Stromal cell of bone marrow (primary cell): ENCODE measurements around the gene RERGL.
"Not testable (repeated sequence)": the region's sequence is repeated elsewhere in the genome, so short reads cannot be mapped to it uniquely, and the experiment has no call there.

Experiments used
- DNase-seq: peaks from one replicate; pipeline ENCODE4 v3.0.0-alpha.2; 2012; ENCODE audit warnings: low read depth

RERGL gene, protein sequence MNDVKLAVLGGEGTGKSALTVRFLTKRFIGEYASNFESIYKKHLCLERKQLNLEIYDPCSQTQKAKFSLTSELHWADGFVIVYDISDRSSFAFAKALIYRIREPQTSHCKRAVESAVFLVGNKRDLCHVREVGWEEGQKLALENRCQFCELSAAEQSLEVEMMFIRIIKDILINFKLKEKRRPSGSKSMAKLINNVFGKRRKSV

DNA sequence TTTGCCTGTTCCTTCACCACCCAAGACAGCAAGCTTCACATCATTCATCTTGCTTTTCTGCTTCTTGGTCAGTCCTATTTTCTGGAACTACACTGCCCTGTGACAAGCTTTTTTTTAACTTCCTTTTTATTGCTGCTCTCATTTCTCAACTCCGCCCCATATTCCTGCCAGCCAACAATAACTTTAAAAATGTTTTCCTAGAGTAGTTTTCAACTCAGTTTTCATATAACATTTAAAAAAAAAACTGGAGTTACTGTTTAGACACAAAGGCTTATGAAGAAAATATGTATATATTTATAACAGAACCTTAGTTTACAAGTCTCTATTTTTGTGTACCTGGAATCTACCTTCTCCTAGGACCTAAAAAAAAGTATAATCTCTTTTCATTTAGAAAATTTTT, at the start of gene RERGL:
Gene RERGL (minus strand): TSS at position 101 of the 400 bp plus-strand sequence. CDS start 53 bp downstream, at position 48.
- no peak for DNase-seq

DNA sequence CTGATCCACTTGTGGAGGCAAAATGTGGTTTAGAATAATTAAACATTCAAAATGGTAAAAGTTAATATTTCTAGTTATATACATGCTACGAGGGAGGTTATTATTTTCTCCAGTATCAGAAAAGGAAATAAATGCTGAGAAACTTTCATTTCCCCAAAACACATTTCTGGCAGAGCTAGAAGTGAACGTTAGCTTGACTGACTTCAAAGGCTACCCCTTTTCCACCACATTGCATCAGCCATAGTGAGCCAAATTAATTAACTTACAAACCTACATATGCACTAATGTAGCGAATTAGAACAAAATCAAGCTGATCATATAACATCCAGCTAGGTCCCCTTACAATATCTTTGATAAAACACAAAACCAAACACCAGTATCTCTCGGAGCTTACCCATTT, 49.3 kb upstream of the RERGL start:
- no peak for DNase-seq

DNA sequence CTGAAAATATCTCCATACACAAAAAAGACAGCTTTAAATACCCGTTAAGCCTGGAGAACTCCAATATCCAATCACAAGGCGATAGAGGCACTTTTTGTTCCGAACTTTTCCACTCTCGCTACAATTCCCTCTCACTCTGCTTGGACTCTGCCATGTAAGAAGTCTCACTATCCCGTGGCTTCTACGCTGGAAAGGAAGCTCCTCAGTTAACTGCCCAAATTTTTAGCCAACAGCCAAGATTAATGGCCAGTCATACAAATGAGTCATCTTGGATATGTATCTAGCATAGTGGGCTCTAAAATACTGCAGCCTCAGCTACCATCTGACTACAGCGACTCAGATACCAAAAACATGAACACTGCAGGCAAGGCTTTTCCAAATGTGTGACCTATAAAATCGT, 45.5 kb upstream of the RERGL start:
- peak; percentile 70 for DNase-seq

DNA sequence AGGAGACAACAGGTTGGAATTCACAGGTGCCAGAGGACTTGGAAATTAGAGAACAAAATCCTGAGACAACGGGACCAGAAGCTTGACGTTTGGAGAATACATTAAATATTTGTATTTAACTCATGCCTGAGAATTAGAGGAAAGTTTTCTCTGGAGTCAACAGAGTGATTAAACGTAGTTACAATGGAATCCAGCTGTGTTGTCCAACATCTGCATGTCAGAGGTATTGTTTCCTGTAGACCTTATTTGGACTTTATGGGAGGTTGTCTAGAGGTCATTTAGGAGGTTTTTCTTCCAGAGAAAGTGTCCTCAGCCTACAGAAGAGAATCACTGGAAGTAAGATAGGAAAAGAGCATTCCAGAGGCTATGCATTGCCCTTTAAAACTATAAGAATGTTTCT, 45.1 kb upstream of the RERGL start:
- DNase-seq: no peak

DNA sequence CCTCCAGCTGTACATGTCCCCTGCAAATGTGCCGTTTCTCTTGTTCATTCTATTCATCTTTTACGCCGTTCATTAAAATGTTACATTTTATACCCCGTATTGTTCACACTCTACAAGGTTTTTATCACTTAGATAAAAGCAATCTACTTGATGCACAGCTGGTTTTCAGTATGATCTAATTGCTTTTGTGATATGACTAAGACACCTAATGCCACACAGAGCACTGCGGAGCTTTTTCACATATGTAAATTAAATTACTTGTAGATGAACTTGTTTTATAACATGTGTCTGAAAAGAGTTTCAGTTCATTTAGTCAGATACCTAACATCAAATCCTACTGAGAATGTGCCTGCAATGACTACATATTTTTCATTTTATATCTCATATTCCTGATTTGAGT, 40.9 kb upstream of the RERGL start:
- DNase-seq: no peak

DNA sequence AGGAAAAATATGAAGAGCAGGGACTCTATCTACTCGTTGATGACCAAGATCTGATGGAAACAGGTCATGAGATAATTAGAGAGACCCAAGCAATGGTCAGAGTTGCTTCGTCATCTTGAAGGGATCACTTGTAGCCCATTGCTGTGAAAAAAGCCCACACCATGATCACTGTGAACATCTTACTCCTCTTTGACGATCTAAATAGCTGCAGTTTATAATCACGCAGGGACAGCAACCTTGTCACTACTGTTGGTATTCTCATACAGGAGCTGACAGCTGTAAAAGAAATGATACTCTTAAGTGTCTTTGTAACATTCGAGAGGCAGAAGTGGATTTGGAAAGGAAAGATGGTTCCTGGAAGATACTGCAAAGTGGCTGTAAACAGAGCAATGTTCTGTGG, 33.7 kb upstream of the RERGL start:
- DNase-seq: no peak

DNA sequence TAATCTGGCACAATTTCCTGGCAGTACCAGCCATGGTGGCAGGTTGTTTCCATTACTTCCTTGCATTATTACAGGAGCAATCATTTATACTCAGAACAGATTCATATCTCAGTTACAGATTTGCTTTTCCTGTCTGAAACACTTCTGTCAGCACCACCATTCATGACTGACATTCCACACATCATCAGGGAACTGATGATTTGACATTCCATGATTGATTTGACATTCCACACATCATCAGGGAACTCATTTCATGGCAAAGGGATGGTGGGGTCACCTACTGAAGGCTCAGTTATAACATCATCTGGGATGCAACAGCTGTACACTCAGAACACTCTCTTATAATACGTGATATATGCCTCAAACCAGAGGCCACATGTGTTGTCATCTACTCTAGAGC, 30.9 kb upstream of the RERGL start:
- no peak for DNase-seq

DNA sequence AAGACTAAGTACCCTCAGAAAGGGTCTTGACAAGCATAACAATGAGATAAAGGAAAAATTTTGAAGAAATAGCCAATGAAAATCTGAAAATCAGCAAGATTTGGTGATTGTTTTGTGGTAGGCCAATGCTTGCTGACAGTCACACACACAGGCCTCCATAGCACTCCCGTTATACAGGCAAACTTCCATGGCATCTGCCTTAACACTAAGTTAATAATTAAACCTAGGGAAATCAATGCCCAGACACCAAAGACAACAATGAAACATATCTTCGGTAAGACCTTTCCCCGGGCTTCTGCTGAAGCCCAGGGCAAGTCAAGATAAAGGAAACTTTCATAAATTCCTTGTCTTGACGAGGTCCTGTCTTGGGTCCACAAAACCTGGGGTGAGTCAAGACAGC, 18.6 kb upstream of the RERGL start:
- no peak for DNase-seq

DNA sequence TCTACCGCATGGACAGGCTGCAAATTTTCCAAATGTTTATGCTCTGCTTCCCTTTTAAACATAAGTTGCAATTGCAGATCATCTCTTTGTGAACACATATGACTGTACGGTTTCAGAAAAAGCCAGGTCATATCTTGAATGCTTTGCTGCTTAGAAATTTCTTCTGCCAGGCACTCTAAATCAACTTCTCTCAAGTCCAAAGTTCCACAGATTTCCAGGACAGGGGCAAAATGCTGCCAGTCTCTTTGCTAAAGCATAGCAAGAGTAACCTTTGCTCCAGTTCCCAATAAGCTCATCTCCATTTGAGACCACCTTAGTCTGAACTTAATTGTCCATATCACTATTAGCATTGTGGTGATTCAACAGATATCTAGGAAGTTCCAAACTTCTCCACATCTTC, 13.6 kb upstream of the RERGL start:
- no peak for DNase-seq

DNA sequence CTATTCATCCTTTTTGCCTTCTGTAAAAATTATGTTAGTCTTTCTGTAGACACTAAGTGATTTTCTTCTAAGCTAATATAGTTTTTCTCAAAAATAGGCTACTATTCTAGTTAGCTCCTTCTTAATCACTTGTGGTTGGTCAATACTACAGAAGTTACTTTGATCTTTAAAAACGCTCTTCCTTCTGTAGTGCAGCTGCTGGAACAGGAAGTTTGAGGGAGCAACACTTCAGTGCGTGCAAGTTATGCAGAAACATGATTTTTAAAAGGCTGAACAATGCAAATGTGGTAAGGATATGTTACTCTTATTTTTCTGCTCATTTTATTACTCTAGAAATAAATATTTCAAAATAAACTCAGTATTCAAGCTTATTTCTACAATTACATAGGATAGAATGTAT, 11.1 kb upstream of the RERGL start:
- no peak for DNase-seq

DNA sequence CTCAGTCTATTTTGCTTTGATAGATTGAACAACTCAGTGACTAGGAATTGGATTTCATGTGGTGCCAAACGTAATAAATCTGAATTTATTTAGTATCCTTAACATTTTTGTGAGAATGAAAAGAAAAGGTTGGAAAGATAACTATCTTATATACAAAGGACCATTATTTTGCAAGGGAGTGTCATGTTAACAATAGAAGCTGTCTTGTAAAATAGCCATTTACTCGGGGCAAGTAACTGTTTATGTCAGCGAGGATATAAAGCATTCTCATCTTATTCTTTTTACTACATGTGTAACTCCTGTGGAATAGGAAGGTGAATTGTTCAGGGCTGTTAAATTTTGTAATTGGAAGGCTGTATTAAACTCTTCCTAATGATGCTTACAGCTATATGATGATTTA, 5.9 kb downstream of the RERGL start:
- no peak for DNase-seq

DNA sequence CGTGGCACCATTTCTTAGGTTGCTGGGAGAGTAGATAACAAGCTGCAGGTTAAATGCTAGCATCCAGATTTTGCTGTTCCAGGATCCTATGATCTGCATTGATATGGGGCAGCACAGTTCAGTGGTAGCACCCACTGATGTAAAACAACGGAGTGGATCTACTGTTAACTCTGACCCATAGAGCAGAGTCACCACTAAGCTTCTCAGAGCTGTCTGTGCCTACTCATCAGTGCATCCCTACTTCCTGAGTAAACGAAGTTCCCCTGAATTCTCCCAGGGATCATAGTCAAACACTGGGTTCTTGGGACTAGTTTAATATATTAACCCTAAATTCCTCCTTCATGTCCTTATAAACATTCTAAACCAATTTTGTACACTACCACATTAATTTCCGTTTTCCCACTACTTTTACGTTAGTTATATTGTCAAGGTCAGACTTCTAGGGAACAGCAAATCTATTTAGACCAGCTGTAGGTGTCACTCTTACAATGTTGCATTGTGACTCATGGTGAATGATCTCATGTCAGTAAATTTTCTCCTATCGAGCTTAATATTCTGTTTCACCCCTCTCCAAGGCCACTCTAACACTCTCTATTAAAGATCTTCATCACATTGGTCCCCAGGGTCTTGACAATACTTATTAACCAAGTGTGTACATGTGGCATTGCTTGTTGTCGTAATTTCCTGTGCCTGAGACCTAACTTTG, 10.3 kb downstream of the RERGL start:
- no peak for DNase-seq

DNA sequence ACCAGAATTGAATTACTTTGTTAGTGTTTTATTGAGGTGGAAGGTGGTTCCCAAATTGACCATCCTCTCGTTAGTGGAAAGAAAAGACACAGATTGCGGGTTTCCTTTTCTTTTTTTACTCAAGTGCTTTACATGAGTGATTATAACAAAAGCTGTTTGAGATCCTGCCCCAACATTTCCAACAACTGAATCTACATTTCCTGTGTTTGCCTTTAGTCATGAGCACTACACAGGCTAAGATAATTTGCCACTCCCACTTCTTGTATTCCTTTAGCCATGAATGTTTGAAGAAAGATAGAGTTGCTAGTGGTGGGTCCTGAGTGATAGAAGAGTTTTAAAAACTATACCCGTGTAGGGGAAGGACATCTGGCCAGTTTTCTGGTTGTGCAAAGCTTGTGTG, 16.0 kb downstream of the RERGL start:
- no peak for DNase-seq

DNA sequence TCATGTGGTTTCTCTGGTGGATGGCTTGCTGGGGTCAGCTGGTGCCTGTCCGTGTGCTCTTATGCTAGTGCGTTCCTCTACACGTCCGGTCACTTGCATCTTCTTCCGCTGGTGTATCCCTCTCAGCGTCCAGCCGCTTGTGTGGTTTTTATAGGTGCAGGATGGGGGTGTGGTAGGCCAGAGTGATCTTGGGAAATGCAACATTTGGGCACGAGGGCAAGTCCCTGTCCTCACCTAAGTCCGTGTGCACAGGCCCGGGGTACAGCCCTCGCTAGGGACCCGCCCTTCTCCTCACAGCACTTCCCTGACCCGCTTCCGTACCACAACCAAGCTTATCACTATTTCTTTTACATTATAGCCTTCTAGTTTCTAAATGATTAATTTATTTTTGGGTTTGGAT, 17.3 kb downstream of the RERGL start:
- DNase-seq: no peak

DNA sequence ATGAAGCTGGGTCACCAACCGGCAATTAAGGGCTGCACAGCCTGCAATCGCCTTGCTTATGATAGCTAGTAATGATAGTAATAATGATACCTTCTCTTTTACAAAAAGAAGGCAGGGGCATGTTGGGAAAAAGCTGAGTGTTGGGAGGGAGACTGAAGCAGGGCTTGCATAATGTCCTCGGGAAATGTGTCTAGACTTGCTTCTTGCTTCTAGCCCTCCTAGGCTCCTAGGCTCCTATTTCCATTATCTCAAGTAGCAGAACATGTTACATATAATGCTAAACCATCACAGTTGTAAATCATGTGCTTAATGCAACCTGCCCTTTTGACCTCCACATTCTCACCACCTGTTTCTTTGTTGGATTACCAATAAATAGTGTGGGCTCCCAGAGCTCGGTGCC, 18.7 kb downstream of the RERGL start:
- no peak for DNase-seq

DNA sequence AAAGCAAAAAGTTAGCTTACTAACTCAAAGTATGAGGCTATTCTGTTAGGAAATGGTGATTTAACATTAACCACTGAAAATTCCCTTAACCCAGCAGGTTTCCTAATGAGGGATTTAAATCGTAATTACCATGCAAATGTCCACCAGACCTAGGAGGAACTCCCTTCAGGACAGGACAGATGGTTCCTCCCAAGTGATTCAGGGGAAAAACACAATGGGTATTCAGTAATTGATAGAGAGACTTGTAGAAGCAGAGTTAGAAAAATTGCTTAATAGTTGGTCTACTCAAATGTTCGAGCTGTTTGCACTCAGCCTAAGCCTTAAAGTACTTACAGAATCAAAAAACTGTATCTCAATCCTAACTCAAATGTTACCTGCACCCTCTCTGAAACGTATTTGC, 21.6 kb downstream of the RERGL start:
- DNase-seq: no peak

DNA sequence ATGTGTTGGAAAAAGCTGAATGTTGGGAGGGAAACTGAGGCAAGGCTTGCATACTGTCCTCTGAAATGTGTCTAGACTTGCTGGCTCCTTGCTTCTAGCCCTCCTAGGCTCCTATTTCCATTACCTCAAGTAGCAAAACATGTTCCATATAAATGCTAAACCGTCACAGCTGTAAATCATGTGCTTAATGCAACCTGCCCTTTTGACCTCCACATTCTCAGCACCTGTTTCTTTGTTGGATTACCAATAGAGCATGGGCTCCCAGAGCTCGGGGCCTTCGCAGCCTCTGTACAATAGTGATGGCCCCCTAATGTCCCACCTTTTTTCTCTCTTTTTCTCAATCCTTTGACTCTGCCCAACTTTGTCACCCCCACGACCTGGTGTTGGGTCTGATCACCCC, 23.3 kb downstream of the RERGL start:
- no peak for DNase-seq

DNA sequence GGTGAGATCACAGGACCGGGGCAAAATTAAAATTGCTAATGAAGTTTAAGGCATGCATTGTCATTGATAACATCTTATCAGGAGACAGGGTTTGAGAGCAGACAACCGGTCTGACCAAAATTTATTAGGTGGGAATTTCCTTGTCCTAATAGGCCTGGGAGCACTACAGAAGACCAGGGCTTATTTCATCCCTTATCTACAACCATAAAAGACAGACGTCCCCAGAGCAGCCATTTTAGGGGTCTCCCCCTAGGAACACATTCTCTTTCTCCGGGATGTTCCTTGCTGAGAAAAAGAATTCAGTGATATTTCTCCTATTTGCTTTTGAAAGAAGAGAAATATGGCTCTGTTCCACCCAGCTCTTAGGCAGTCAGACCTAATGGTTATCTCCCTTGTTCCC, 27.1 kb downstream of the RERGL start:
- not testable (repeated sequence) for DNase-seq

DNA sequence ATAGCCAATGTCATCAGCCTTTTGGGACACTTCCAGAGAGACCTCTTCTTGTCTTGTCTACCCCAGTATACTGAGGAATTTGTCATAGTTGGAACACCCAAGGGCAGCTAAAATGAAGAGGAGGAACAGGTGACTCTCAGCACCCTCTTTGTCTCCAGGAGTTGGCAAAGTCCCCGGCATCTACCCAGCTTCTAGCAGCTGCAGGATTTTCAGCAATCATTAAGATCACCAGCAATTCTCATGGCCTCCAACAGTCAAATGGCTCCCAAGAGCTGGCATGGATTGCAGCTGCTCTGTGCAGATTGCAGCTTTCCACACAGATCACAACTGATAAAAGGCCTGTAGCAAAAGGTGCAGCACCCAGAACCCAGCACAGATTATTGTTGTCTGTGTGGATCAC, 32.9 kb downstream of the RERGL start:
- DNase-seq: no peak

DNA sequence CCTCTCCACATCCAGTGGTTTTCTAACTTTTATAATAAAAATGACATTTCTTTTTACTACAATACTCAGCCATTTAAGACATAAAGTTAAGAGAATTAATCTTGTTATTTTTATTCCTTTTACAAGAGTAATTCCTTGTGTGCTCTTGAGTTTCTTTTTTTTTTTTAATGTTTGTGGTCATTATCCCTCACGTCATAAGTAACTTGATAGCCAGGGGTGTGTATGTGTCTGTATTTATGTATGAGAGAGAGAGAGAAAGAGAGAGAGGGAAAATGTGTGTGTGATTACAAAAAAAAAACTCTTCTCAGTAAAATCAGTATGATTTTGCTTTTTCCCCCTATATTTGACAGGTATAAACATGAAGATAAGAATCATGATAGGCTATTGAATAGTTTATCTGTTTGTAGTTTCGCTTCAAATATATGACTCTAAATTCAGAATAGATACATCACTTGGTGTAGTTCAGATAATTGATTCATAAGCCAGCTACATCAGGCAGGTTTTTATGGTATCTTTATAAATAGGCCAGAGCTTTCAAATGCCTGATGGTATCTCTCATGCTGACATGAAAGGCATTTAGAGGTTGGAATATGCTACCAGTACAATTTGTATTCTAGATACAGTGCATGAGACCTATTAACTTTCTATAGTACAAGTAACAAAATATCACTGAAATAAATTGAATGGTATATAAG, 34.9 kb downstream of the RERGL start:
- DNase-seq: no peak

DNA sequence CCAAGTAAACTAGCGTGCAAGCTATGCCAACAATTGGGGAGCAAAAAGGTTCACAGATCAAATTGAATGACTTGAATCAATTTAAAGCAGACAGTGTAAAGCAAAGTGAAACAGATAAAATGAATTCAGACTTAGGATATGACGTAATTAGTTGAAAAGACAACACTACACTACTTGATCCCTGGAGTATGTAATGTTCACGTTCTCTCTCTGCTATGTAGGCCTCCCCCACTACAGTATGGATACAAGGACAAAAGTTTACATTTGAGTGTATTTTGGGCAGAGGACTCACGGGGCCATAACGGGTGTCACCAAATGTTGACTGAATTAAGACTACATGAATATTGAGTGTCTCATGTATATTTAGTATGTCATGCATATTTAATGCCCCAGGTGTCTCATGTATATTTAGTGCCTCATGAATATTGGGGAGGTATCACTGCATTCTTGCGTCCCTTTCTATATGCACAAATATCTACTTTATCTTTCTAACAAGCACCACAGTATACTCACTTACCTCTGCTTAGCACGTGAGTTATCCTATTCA, 44.5 kb downstream of the RERGL start:
- DNase-seq: no peak

DNA sequence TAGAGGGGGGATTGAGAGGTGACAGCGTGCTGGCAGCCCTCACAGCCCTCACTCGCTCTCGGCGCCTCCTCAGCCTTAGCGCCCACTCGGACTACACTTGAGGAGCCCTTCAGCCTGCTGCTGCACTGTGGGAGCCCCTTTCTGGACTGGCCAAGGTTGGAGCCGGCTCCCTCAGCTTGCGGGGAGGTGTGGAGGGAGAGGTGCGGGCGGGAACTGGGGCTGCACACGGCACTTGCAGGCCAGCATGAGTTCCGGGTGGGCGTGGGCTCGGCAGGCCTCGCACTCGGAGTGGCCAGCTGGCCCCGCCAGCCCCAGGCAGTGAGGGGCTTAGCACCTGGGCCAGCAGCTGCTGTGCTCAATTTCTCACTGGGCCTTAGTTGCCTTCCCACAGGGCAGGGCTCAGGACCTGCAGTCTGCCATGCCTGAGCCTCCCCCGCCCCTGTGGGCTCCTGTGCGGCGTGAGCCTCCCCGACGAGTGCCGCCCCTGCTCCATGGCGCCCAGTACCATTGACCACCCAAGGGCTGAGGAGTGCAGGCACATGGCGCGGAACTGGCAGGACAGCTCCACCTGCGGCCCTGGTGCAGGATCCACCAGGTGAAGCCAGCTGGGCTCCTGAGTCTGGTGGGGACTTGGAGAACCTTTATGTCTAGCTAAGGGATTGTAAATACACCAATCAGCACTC, 49.8 kb downstream of the RERGL start:
- DNase-seq: not testable (repeated sequence)
